Large intestine (tissue), 3 donors: ENCODE results near the gene SIPA1L3. TPM values are rescaled to one million over a fixed set of nuclear protein-coding genes. Genes with fewer than 3 reads are reported as not detected.
A peak's percentile ranks its signal among the peaks of the same experiment; 100 is the strongest.

Experiments used
- DNase-seq, 2 donors: peaks; one replicate each; pipeline versions ENCODE4 v3.0.0 to v3.0.0-alpha.2; 2013
- H3K27ac ChIP-seq: one replicate; pipeline ENCODE4 v1.5.1; 2013; ENCODE audit warnings: low read length
- H3K27me3 ChIP-seq: 2 replicates; pipeline ENCODE4 v1.6.1; 2013; ENCODE audit warnings: low read length; ENCODE audit not compliant: control insufficient read depth, insufficient read depth
- H3K36me3 ChIP-seq: 2 replicates; pipeline ENCODE4 v1.6.1; 2013; ENCODE audit warnings: low read length; ENCODE audit not compliant: control insufficient read depth, insufficient read depth
- H3K4me1 ChIP-seq: one replicate; pipeline ENCODE4 v1.6.1; 2013; ENCODE audit warnings: low read length; ENCODE audit not compliant: control insufficient read depth, insufficient read depth
- H3K4me3 ChIP-seq: one replicate; pipeline ENCODE4 v1.5.1; 2013; ENCODE audit warnings: low read length
- H3K9me3 ChIP-seq: one replicate; pipeline ENCODE4 v1.6.1; 2013; ENCODE audit warnings: mild to moderate bottlenecking, low read depth, low read length, moderate library complexity; ENCODE audit not compliant: control insufficient read depth
- WGBS: methylation state at CpG from one replicate; pipeline ENCODE4 v1.1.5; 2013; ENCODE audit warnings: low lambda C conversion rate; ENCODE audit not compliant: insufficient coverage; 5-methylcytosine and 5-hydroxymethylcytosine counted together
- polyA plus RNA-seq: library from polyadenylated mRNA; unstranded; fragments of 120-200 nt; gene quantifications from one replicate; pipeline ENCODE4 v1.2.1, GENCODE V29; 2013

SIPA1L3 gene
- polyA plus RNA-seq, 1 donor: 70.0 TPM

GRCh38 chr19:38017401-38018151, 110.6 kb downstream of the SIPA1L3 start:
- H3K4me3 ChIP-seq: no peak overlapping the region
- 85% methylated on average over 5 of the region's 6 CpGs for WGBS
- DNase-seq: no peak
- H3K27ac ChIP-seq: no peak overlapping the region
- peaks cover 13% of the 10 kb centered on the region for H3K36me3 ChIP-seq
- peaks cover under 1% of the 10 kb centered on the region for H3K4me1 ChIP-seq
- H3K27me3 ChIP-seq: no peaks in the 10 kb centered on the region
- no peaks in the 10 kb centered on the region for H3K9me3 ChIP-seq

DNA sequence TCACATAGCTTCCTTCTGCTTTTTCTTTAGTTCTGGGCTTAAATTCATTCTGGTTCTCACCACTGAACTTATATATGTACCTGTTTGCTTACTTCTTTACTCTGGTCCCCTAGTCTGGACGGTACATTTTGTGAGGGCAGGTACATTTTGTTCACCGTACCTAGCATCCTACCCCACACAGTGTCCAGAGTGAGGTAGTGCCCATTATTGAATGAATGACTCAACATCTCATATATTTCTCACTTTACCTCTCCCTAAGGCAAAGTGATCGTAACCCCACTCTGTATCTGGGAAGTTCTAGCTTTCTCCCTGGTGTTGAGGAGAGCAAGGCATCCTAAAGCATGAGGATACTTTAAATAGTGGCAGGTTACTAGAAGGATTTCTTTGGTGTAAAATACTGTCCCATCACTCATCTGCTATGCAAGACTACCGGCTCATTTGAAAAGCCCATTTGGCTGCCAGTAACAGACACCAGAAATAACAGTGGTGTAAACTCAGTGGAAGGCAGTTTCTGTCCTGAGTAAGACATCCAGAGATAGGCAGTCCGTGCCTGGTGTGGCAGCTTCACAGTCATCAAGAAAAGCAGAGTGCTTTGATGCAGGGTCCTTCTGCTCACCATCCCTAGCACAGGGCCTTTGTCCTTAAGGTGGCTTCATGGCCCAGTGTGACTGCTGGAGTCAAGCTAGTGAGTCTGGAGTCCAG, 111.8 kb downstream of the SIPA1L3 start:
- WGBS: 100% methylated on average over 1 of the region's 5 CpGs
- no peaks in the 10 kb centered on the region for H3K9me3 ChIP-seq
- H3K4me3 ChIP-seq: no peak overlapping the region
- no peaks in the 10 kb centered on the region for H3K27me3 ChIP-seq
- peaks cover 11% of the 10 kb centered on the region for H3K36me3 ChIP-seq
- H3K4me1 ChIP-seq: peaks cover 13% of the 10 kb centered on the region
- no peak overlapping the region for H3K27ac ChIP-seq
- DNase-seq: no peak

- H3K4me1 ChIP-seq: peaks cover 18% of the 10 kb centered on the region
- peaks cover 11% of the 10 kb centered on the region for H3K36me3 ChIP-seq
- no peaks in the 10 kb centered on the region for H3K27me3 ChIP-seq
- H3K9me3 ChIP-seq: no peaks in the 10 kb centered on the region
- no CpG with 5 or more reads among the region's 2 CpGs for WGBS
- no peak overlapping the region for H3K27ac ChIP-seq
- H3K4me3 ChIP-seq: no peak overlapping the region
- no peak for DNase-seq
These were observed 112.4 kb downstream of the SIPA1L3 start for GRCh38 chr19:38019396-38019724.

DNA sequence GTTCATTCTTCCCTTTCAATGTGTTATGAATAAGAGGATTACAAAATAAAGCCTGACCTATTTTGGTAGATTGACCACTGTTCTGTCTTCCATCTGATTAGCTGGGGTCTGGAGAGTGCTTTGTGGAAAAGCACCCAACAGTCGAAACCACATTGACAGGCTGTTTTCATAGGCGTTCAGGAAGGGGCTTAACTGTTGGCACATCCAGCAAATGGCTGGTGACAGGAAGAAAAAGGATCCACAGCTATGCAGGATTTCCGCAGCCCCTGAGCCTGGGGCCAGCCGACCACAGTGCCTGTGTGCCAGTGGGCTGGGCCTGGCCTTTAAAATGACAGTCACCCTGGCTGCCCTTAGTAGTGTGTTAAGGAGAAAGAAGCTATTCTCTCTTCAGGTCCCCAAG, 113.3 kb downstream of the SIPA1L3 start:
- no peak overlapping the region for H3K27ac ChIP-seq
- no peaks in the 10 kb centered on the region for H3K27me3 ChIP-seq
- H3K9me3 ChIP-seq: no peaks in the 10 kb centered on the region
- peaks cover 22% of the 10 kb centered on the region for H3K4me1 ChIP-seq
- DNase-seq: no peak
- WGBS: 60% methylated on average over 1 of the region's 4 CpGs
- peaks cover 10% of the 10 kb centered on the region for H3K36me3 ChIP-seq
- no peak overlapping the region for H3K4me3 ChIP-seq

DNA sequence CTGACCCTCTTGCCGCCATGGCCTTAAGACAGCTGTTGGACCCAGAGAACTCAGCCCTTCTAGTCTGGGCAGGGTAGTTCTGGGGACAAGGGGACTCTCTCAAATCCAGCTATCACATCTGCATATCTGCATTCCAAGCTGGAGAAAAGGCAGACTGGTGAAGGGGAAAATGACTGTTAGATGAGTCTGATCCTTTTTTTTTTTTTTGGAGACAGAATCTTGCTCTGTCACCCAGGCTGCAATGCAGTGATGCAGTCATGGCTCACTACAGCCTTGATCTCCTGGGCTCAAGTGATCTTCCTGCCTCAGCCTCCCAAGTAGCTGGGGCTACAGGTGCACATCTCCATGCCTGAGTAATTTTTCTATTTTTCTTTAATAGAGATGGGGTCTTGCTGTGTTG, 114.3 kb downstream of the SIPA1L3 start:
- Histone ChIP-seq H3K9me3 (no peaks in the 10 kb centered on the region), H3K27me3 (no peaks in the 10 kb centered on the region), H3K4me3 (no peak overlapping the region), H3K36me3 (peaks cover 5% of the 10 kb centered on the region), H3K4me1 (peaks cover 22% of the 10 kb centered on the region), H3K27ac (no peak overlapping the region)
- WGBS: no CpG with 5 or more reads among the region's 1 CpG
- no peak for DNase-seq

- Histone ChIP-seq H3K27me3 (no peaks in the 10 kb centered on the region), H3K9me3 (no peaks in the 10 kb centered on the region), H3K27ac (peak overlapping the region; percentile 71), H3K4me1 (peaks cover 22% of the 10 kb centered on the region), H3K36me3 (peaks cover 3% of the 10 kb centered on the region), H3K4me3 (no peak overlapping the region)
- DNase-seq: peak; percentile 54 to 84
- WGBS: 46% methylated on average over 4 of the region's 13 CpGs
These were observed 116.0 kb downstream of the SIPA1L3 start for GRCh38 chr19:38022791-38023670.

- Histone ChIP-seq H3K27ac (peak overlapping the region; percentile 71), H3K9me3 (no peaks in the 10 kb centered on the region), H3K4me3 (no peak overlapping the region), H3K36me3 (peaks cover 5% of the 10 kb centered on the region), H3K4me1 (peaks cover 22% of the 10 kb centered on the region), H3K27me3 (no peaks in the 10 kb centered on the region)
- DNase-seq: peak in 1 of 2 donors; percentile 43
- WGBS: no CpG with 5 or more reads among the region's 12 CpGs
These were observed 116.9 kb downstream of the SIPA1L3 start for GRCh38 chr19:38023671-38024541.

GRCh38 chr19:38024992-38025908, 118.2 kb downstream of the SIPA1L3 start:
- Histone ChIP-seq H3K27ac (no peak overlapping the region), H3K4me1 (peaks cover 22% of the 10 kb centered on the region), H3K36me3 (peaks cover 10% of the 10 kb centered on the region), H3K9me3 (no peaks in the 10 kb centered on the region), H3K27me3 (no peaks in the 10 kb centered on the region), H3K4me3 (no peak overlapping the region)
- DNase-seq: no peak
- WGBS: 70% methylated on average over 2 of the region's 22 CpGs

- Histone ChIP-seq H3K27ac (no peak overlapping the region), H3K27me3 (no peaks in the 10 kb centered on the region), H3K4me3 (no peak overlapping the region), H3K4me1 (peaks cover 22% of the 10 kb centered on the region), H3K36me3 (peaks cover 17% of the 10 kb centered on the region), H3K9me3 (peaks cover 4% of the 10 kb centered on the region)
- no peak for DNase-seq
- WGBS: 100% methylated on average over 1 of the region's 2 CpGs
These were observed 118.9 kb downstream of the SIPA1L3 start for GRCh38 chr19:38025909-38026307.
